H1 (cell line): ENCODE results near the gene EMP3.

Experiments used
- ASH2L ChIP-seq: fragments of 200-600, 300-600 bp; sonication (generic); IDR thresholded peaks from one replicate; pipeline ENCODE4 v1.7.1; 2017; ENCODE audit warnings: low read length
- CEBPB ChIP-seq: IDR thresholded peaks from 2 replicates; pipeline ENCODE4 v1.6.1; 2012; ENCODE audit warnings: low read depth, low read length
- CTCF ChIP-seq, 3 experiments: IDR thresholded peaks; 1 replicate in 2 of 3; 2 replicates in 1 of 3; pipeline versions ENCODE4 v1.5.1 to v1.6.1; 2011; ENCODE audit warnings: low read length in 3 of 3, mild to moderate bottlenecking in 3 of 3, inconsistent platforms in 2 of 3, low read depth in 1 of 3, moderate library complexity in 1 of 3; ENCODE audit not compliant: insufficient read depth in 1 of 3; ENCODE audit errors: control extremely low read depth in 1 of 3
- EZH2 ChIP-seq: fragments of 200-600 bp; sonication (generic); IDR thresholded peaks from 2 replicates; pipeline ENCODE4 v1.7.1; 2012; ENCODE audit warnings: low read depth, mild to moderate bottlenecking, moderate library complexity, low read length, inconsistent platforms; ENCODE audit not compliant: severe bottlenecking
- GABPA ChIP-seq: IDR thresholded peaks from 2 replicates; pipeline ENCODE4 v1.6.1; 2011; ENCODE audit warnings: mild to moderate bottlenecking, low read length, moderate library complexity, borderline replicate concordance; ENCODE audit not compliant: insufficient read depth
- KDM1A ChIP-seq: fragments of 200-600, 300-600 bp; sonication (generic); IDR thresholded peaks from 2 replicates; pipeline ENCODE4 v1.7.1; 2016; ENCODE audit warnings: mild to moderate bottlenecking, low read length, borderline replicate concordance
- PHF8 ChIP-seq: fragments of 200-600 bp; sonication (generic); conservative IDR thresholded peaks from 2 replicates; pipeline ENCODE4 v1.7.1; 2012; ENCODE audit warnings: low read depth, mild to moderate bottlenecking, inconsistent platforms, low read length, moderate library complexity
- POLR2A ChIP-seq, 2 experiments: IDR thresholded peaks; 1 replicate in 1 of 2; 2 replicates in 1 of 2; pipeline ENCODE4 v1.6.1; 2011; ENCODE audit warnings: low read depth in 2 of 2, low read length in 2 of 2, mild to moderate bottlenecking in 2 of 2; ENCODE audit errors: control extremely low read depth in 1 of 2
- POLR2AphosphoS5 ChIP-seq: IDR thresholded peaks from 2 replicates; pipeline ENCODE4 v1.6.1; 2011; ENCODE audit warnings: low read depth, low read length
- TCF12 ChIP-seq: IDR thresholded peaks from 2 replicates; pipeline ENCODE4 v1.6.1; 2011; ENCODE audit warnings: low read depth, mild to moderate bottlenecking, low read length

GRCh38 chr19:48303367-48303766 is 22.0 kb upstream of the EMP3 start:
- TF ChIP-seq KDM1A = no peak
- no peak for TF ChIP-seq TCF12
- TF ChIP-seq PHF8 = no peak
- TF ChIP-seq CTCF (IDR thresholded peaks at IDR 0.05; ENCODE audit: control extremely low read depth in 1 of 3, insufficient read depth in 1 of 3, low read depth in 1 of 3, low read length in 3 of 3) = no peak
- no peak for TF ChIP-seq ASH2L
- TF ChIP-seq POLR2AphosphoS5 = no peak
- no peak for TF ChIP-seq EZH2
- no peak for TF ChIP-seq GABPA
- TF ChIP-seq POLR2A (IDR thresholded peaks at IDR 0.05; ENCODE audit: control extremely low read depth in 1 of 2, low read depth in 2 of 2, low read length in 2 of 2) = no peak
- no peak for TF ChIP-seq CEBPB
